Natural killer cell treated with Interleukin-12 subunit alpha and Interleukin-12 subunit beta and Interleukin-15 and Interleukin-18, amount 100 ng/mL, for 72 hours (primary cell): ENCODE results near the gene P3H2. TPM values are rescaled to one million over a fixed set of nuclear protein-coding genes. Genes with fewer than 3 reads are reported as not detected.

ENCODE experiments used
- ATAC-seq, 2 donors: fragments of 150-1000 bp; cut with Tn5 transposase in 1 of 2; sonication (Bioruptor Pico), chemical (Tn5 transposase) in 1 of 2; 2 replicates each; pipeline ENCODE4 v1.10.0; 2021
- DNase-seq: peaks from one replicate; pipeline ENCODE4 v3.0.0; 2022; ENCODE audit warnings: low spot score
- H3K27ac Mint-ChIP-seq, 2 donors: 1 replicate in 1 of 2; 2 replicates in 1 of 2; pipeline ENCODE4 v1.8.0; 2022; ENCODE audit warnings: mixed read lengths in 2 of 2, mild to moderate bottlenecking in 1 of 2, moderate library complexity in 1 of 2
- H3K27me3 Mint-ChIP-seq, 2 donors: 1 replicate in 1 of 2; 2 replicates in 1 of 2; pipeline ENCODE4 v1.8.0; 2022; ENCODE audit warnings: mixed read lengths in 2 of 2
- H3K36me3 Mint-ChIP-seq: one replicate; pipeline ENCODE4 v1.8.0; 2022; ENCODE audit warnings: mixed read lengths
- H3K4me1 Mint-ChIP-seq, 2 donors: 1 replicate in 1 of 2; 2 replicates in 1 of 2; pipeline ENCODE4 v1.8.0; 2022; ENCODE audit warnings: low read depth in 2 of 2, mixed read lengths in 2 of 2, mild to moderate bottlenecking in 1 of 2
- H3K4me3 Mint-ChIP-seq: one replicate; pipeline ENCODE4 v1.8.0; 2022; ENCODE audit warnings: mixed read lengths
- H3K9me3 Mint-ChIP-seq: 2 replicates; pipeline ENCODE4 v1.8.0; 2022; ENCODE audit warnings: mixed read lengths
- total RNA-seq, 2 donors: library from RNA; stranded (reverse); gene quantifications; one replicate each; pipeline ENCODE4 v1.2.3, GENCODE V29; 2022

Gene P3H2
- total RNA-seq, 2 donors from 2014 or later: not detected

GRCh38 chr3:190003681-190004123 is 117.0 kb downstream of the P3H2 start:
- ATAC-seq (no peak), DNase-seq (no peak)
- H3K36me3 Mint-ChIP-seq: no peaks in the 10 kb centered on the region
- H3K27me3 Mint-ChIP-seq: peaks cover 0 to 11% of the 10 kb centered on the region in 2 donors
- no peak overlapping the region for H3K27ac Mint-ChIP-seq
- H3K4me3 Mint-ChIP-seq: no peak overlapping the region
- no peaks in the 10 kb centered on the region for H3K4me1 Mint-ChIP-seq
- H3K9me3 Mint-ChIP-seq: no peaks in the 10 kb centered on the region

- Mint-ChIP-seq H3K27me3 (peaks cover 0 to 11% of the 10 kb centered on the region in 2 donors), H3K27ac (no peak overlapping the region), H3K4me3 (no peak overlapping the region), H3K9me3 (no peaks in the 10 kb centered on the region), H3K36me3 (no peaks in the 10 kb centered on the region), H3K4me1 (no peaks in the 10 kb centered on the region)
- no peak for ATAC-seq
- DNase-seq: no peak
Measured at GRCh38 chr3:190003068-190003467, 117.6 kb downstream of the P3H2 start.

- H3K4me3 Mint-ChIP-seq: no peak overlapping the region
- H3K9me3 Mint-ChIP-seq: no peaks in the 10 kb centered on the region
- no peak overlapping the region for H3K27ac Mint-ChIP-seq
- no peak for DNase-seq
- H3K4me1 Mint-ChIP-seq: no peaks in the 10 kb centered on the region
- peaks cover 0 to 3% of the 10 kb centered on the region in 2 donors for H3K27me3 Mint-ChIP-seq
- no peak for ATAC-seq
- no peaks in the 10 kb centered on the region for H3K36me3 Mint-ChIP-seq
Measured at GRCh38 chr3:190001426-190001825, 119.3 kb downstream of the P3H2 start.

GRCh38 chr3:190000861-190001196 is 119.9 kb downstream of the P3H2 start:
- H3K9me3 Mint-ChIP-seq: no peaks in the 10 kb centered on the region
- H3K27me3 Mint-ChIP-seq: peaks cover 0 to 7% of the 10 kb centered on the region in 2 donors
- H3K36me3 Mint-ChIP-seq: no peaks in the 10 kb centered on the region
- DNase-seq (no peak), ATAC-seq (no peak)
- H3K27ac Mint-ChIP-seq: no peak overlapping the region
- H3K4me1 Mint-ChIP-seq: no peaks in the 10 kb centered on the region
- no peak overlapping the region for H3K4me3 Mint-ChIP-seq

- ATAC-seq (no peak), DNase-seq (no peak)
- H3K36me3 Mint-ChIP-seq: no peaks in the 10 kb centered on the region
- H3K4me3 Mint-ChIP-seq: no peak overlapping the region
- no peaks in the 10 kb centered on the region for H3K4me1 Mint-ChIP-seq
- no peak overlapping the region for H3K27ac Mint-ChIP-seq
- H3K27me3 Mint-ChIP-seq: peaks cover 0 to 7% of the 10 kb centered on the region in 2 donors
- no peaks in the 10 kb centered on the region for H3K9me3 Mint-ChIP-seq
Measured at GRCh38 chr3:190000187-190000860, 120.4 kb downstream of the P3H2 start.

GRCh38 chr3:189999718-190000117 is 121.0 kb downstream of the P3H2 start:
- H3K4me1 Mint-ChIP-seq: no peaks in the 10 kb centered on the region
- H3K36me3 Mint-ChIP-seq: no peaks in the 10 kb centered on the region
- DNase-seq: no peak
- H3K27me3 Mint-ChIP-seq: peaks cover 0 to 7% of the 10 kb centered on the region in 2 donors
- no peak overlapping the region for H3K4me3 Mint-ChIP-seq
- H3K9me3 Mint-ChIP-seq: no peaks in the 10 kb centered on the region
- no peak overlapping the region for H3K27ac Mint-ChIP-seq
- ATAC-seq: no peak

GRCh38 chr3:189995129-189995528 is 125.6 kb downstream of the P3H2 start:
- ATAC-seq (no peak), DNase-seq (no peak)
- H3K36me3 Mint-ChIP-seq: no peaks in the 10 kb centered on the region
- H3K9me3 Mint-ChIP-seq: no peaks in the 10 kb centered on the region
- H3K27ac Mint-ChIP-seq: no peak overlapping the region
- H3K27me3 Mint-ChIP-seq: peaks cover 0 to 14% of the 10 kb centered on the region in 2 donors
- H3K4me1 Mint-ChIP-seq: no peaks in the 10 kb centered on the region
- no peak overlapping the region for H3K4me3 Mint-ChIP-seq

- Mint-ChIP-seq H3K4me1 (no peaks in the 10 kb centered on the region), H3K27me3 (peaks cover 0 to 8% of the 10 kb centered on the region in 2 donors), H3K36me3 (no peaks in the 10 kb centered on the region), H3K27ac (no peak overlapping the region), H3K4me3 (no peak overlapping the region), H3K9me3 (no peaks in the 10 kb centered on the region)
- no peak for ATAC-seq
- DNase-seq: no peak
Measured at GRCh38 chr3:189990826-189991225, 129.9 kb downstream of the P3H2 start.

GRCh38 chr3:189988854-189989253 is 131.8 kb downstream of the P3H2 start:
- H3K4me3 Mint-ChIP-seq: no peak overlapping the region
- DNase-seq: no peak
- H3K27me3 Mint-ChIP-seq: peaks cover 0 to 8% of the 10 kb centered on the region in 2 donors
- ATAC-seq: no peak
- H3K9me3 Mint-ChIP-seq: no peaks in the 10 kb centered on the region
- no peaks in the 10 kb centered on the region for H3K4me1 Mint-ChIP-seq
- H3K27ac Mint-ChIP-seq: no peak overlapping the region
- H3K36me3 Mint-ChIP-seq: no peaks in the 10 kb centered on the region

- DNase-seq (no peak), ATAC-seq (no peak)
- Mint-ChIP-seq H3K9me3 (no peaks in the 10 kb centered on the region), H3K4me3 (no peak overlapping the region), H3K4me1 (no peaks in the 10 kb centered on the region), H3K27ac (no peak overlapping the region), H3K36me3 (no peaks in the 10 kb centered on the region), H3K27me3 (peaks cover 0 to 8% of the 10 kb centered on the region in 2 donors)
Measured at GRCh38 chr3:189988322-189988721, 132.4 kb downstream of the P3H2 start.

- H3K27ac Mint-ChIP-seq: no peak overlapping the region
- no peaks in the 10 kb centered on the region for H3K36me3 Mint-ChIP-seq
- no peaks in the 10 kb centered on the region for H3K4me1 Mint-ChIP-seq
- no peak overlapping the region for H3K4me3 Mint-ChIP-seq
- no peaks in the 10 kb centered on the region for H3K9me3 Mint-ChIP-seq
- ATAC-seq (no peak), DNase-seq (no peak)
- no peaks in the 10 kb centered on the region for H3K27me3 Mint-ChIP-seq
Measured at GRCh38 chr3:189985948-189986347, 134.7 kb downstream of the P3H2 start.

GRCh38 chr3:189983612-189984011 is 137.1 kb downstream of the P3H2 start:
- no peak overlapping the region for H3K27ac Mint-ChIP-seq

GRCh38 chr3:189982321-189982945 is 138.3 kb downstream of the P3H2 start:
- no peak for ATAC-seq

More at GRCh38 chr3:189983612-189984011, 137.1 kb downstream of the P3H2 start:
- peaks cover 2% of the 10 kb centered on the region in 2 donors for H3K27me3 Mint-ChIP-seq
- no peak overlapping the region for H3K4me3 Mint-ChIP-seq
- DNase-seq (no peak), ATAC-seq (no peak)
- no peaks in the 10 kb centered on the region for H3K36me3 Mint-ChIP-seq
- H3K9me3 Mint-ChIP-seq: no peaks in the 10 kb centered on the region
- no peaks in the 10 kb centered on the region for H3K4me1 Mint-ChIP-seq

GRCh38 chr3:189981668-189982067 is 139.0 kb downstream of the P3H2 start:
- Mint-ChIP-seq H3K27me3 (peaks cover 2 to 18% of the 10 kb centered on the region in 2 donors), H3K4me3 (no peak overlapping the region), H3K9me3 (no peaks in the 10 kb centered on the region), H3K36me3 (no peaks in the 10 kb centered on the region), H3K4me1 (no peaks in the 10 kb centered on the region), H3K27ac (no peak overlapping the region)
- ATAC-seq: no peak
- no peak for DNase-seq

More at GRCh38 chr3:189982321-189982945, 138.3 kb downstream of the P3H2 start:
- Mint-ChIP-seq H3K27me3 (peaks cover 2 to 13% of the 10 kb centered on the region in 2 donors), H3K36me3 (no peaks in the 10 kb centered on the region), H3K27ac (no peak overlapping the region), H3K9me3 (no peaks in the 10 kb centered on the region), H3K4me3 (no peak overlapping the region), H3K4me1 (no peaks in the 10 kb centered on the region)
- no peak for DNase-seq
